H1 (cell line): ENCODE measurements around the gene AGAP1. TPM values are rescaled to one million over a fixed set of nuclear protein-coding genes. Genes with fewer than 3 reads are reported as not detected.

Experiments used
- BCL11A ChIP-seq, 2 experiments: IDR thresholded peaks; one replicate each; pipeline ENCODE4 v1.6.1; 2011; ENCODE audit warnings: low read depth in 2 of 2, low read length in 2 of 2, mild to moderate bottlenecking in 2 of 2
- CHD1 ChIP-seq: IDR thresholded peaks from 2 replicates; pipeline ENCODE4 v1.6.1; 2012; ENCODE audit warnings: low read depth, low read length, improper control_type of control experiment
- CHD7 ChIP-seq: fragments of 300-600 bp; sonication (generic); IDR thresholded peaks from 2 replicates; pipeline ENCODE4 v1.7.1; 2012; ENCODE audit warnings: low read length, moderate library complexity, mild to moderate bottlenecking, inconsistent platforms; ENCODE audit not compliant: insufficient replicate concordance
- CTBP2 ChIP-seq: IDR thresholded peaks from 2 replicates; pipeline ENCODE4 v1.7.0; 2011; ENCODE audit warnings: borderline replicate concordance, mild to moderate bottlenecking, moderate library complexity, mixed read lengths, low read length; ENCODE audit not compliant: insufficient read depth, insufficient read length
- HDAC2 ChIP-seq, 2 experiments: fragments of 300-600 bp in 1 of 2; sonication (generic) in 1 of 2; IDR thresholded peaks; 2 replicates each; pipeline ENCODE4 v1.6.1; 2011 to 2012; ENCODE audit warnings: low read depth in 2 of 2, low read length in 2 of 2, mild to moderate bottlenecking in 2 of 2, moderate library complexity in 2 of 2, borderline replicate concordance in 1 of 2, inconsistent platforms in 1 of 2
- JUN ChIP-seq: IDR thresholded peaks from 2 replicates; pipeline ENCODE4 v1.6.1; 2011; ENCODE audit warnings: low read depth, mild to moderate bottlenecking, improper control_type of control experiment, low read length
- YY1 ChIP-seq: IDR thresholded peaks from 2 replicates; pipeline ENCODE4 v1.6.1; 2011; ENCODE audit warnings: low read depth, mild to moderate bottlenecking, low read length
- polyA plus RNA-seq, 7 experiments: library from polyadenylated mRNA; depleted of rRNA in 3 of 7; stranded (reverse) in 5 of 7; unstranded in 2 of 7; fragments of >200 nt in 5 of 7; fragments of 200-250 nt in 2 of 7; gene quantifications; 1 replicate in 5 of 7; 2 replicates in 1 of 7; 4 replicates in 1 of 7; pipeline versions ENCODE4 v1.2.1 to v1.2.3, GENCODE V29; 2011 to 2013; ENCODE audit warnings: missing spikeins in 2 of 7, mixed read lengths in 2 of 7
- total RNA-seq: library from RNA; stranded (reverse); fragmentation: NEBNext Ultra II Directional; extraction: Animal tissue kit (Norgen Biotek cat#: 25700); gene quantifications from 2 replicates; pipeline ENCODE4 v1.2.1, GENCODE V29; 2021

Gene AGAP1
- total and polyA plus RNA-seq, 2 of the 8 experiments (the other 6 are each of a cell fraction or from before 2014, with no cell fraction given): 18.1 to 39.4 TPM

DNA sequence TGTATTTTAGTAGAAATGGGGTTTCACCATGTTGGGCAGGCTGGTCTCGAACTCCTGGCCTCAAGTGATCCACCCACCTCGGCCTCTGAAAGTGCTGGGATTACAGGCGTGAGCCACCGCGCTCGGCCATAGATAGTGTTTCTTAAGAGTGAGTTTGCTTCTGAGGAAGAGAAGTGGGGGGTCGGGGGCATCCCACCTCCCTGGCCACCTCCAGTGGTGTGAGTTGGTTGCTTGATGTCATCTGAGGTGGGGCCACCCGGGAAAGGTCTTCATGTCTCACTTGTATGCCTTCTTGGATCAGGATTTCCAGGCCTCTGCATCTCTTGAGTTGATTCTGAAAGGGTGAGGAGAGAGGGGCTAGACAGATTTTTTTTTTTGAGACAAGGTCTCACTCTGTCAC, 57.1 kb downstream of the AGAP1 start (continued):
- TF ChIP-seq CHD7: no peak
- no peak for TF ChIP-seq CTBP2
- no peak for TF ChIP-seq CHD1
- TF ChIP-seq HDAC2 (IDR thresholded peaks at IDR 0.05; ENCODE audit: borderline replicate concordance in 1 of 2, low read depth in 2 of 2, low read length in 2 of 2): no peak
- TF ChIP-seq JUN: no peak
- TF ChIP-seq YY1: no peak
- no peak for TF ChIP-seq BCL11A (IDR thresholded peaks at IDR 0.05; ENCODE audit: low read depth in 2 of 2, low read length in 2 of 2)
